HEK293 (cell line): ENCODE measurements around the gene RBM10.

Experiments
- CTCF ChIA-PET: fragments of 350-600 bp; formaldehyde crosslinking; extraction: SDS; loops from one replicate; lab custom pipeline; 2021; ENCODE audit warnings: antibody characterized with exemption; lab: Yijun Ruan, JAX
- POLR2A ChIA-PET: fragments of 300-600 bp; formaldehyde crosslinking; extraction: SDS; loops from one replicate; lab custom pipeline; 2020; ENCODE audit warnings: antibody characterized with exemption, inconsistent platforms; lab: Yijun Ruan, JAX
- H3K27ac ChIP-seq: fragments of 200-500 bp; sonication (Bioruptor generic); 2 replicates; pipeline ENCODE4 v1.5.1; 2014; ENCODE audit warnings: low read depth, low read length, control low read depth, inconsistent platforms; ENCODE audit errors: extremely low read depth
- H3K36me3 ChIP-seq, 2 experiments: fragments of 200-500 bp in 1 of 2; sonication (Bioruptor generic) in 1 of 2; 1 replicate in 1 of 2; 2 replicates in 1 of 2; pipeline ENCODE4 v1.5.1; 2014 to 2017; ENCODE audit warnings: inconsistent platforms in 2 of 2, low read length in 2 of 2; ENCODE audit not compliant: control insufficient read depth in 2 of 2, insufficient read depth in 1 of 2
- H3K4me1 ChIP-seq: fragments of 200-500 bp; sonication (Bioruptor generic); 2 replicates; pipeline ENCODE4 v1.5.1; 2014; ENCODE audit warnings: mild to moderate bottlenecking, low read length, inconsistent platforms; ENCODE audit not compliant: control insufficient read depth, insufficient read depth
- H3K4me3 ChIP-seq: 2 replicates; pipeline ENCODE4 v1.5.1; 2011; ENCODE audit warnings: low read depth, mild to moderate bottlenecking, control low read depth, low read length, moderate library complexity
- H3K9me3 ChIP-seq: fragments of 200-500 bp; sonication (Bioruptor generic); 2 replicates; pipeline ENCODE4 v1.5.1; 2014; ENCODE audit warnings: low read depth, low read length, inconsistent platforms; ENCODE audit not compliant: control insufficient read depth, insufficient read depth
- BCL11B ChIP-seq: fragments of 450-650 bp; formaldehyde crosslinking; IDR thresholded peaks from 2 replicates; pipeline ENCODE4 v1.5.1; 2016; ENCODE audit warnings: low read depth, missing biosample characterization, missing genetic modification characterization
- BCL6B ChIP-seq: fragments of 450-650 bp; formaldehyde crosslinking; IDR thresholded peaks from 2 replicates; pipeline ENCODE4 v1.5.1; 2017; ENCODE audit warnings: missing biosample characterization, missing genetic modification characterization
- FEZF1 ChIP-seq: fragments of 450-650 bp; formaldehyde crosslinking; IDR thresholded peaks from 2 replicates; pipeline ENCODE4 v1.5.1; 2016; ENCODE audit warnings: missing biosample characterization, missing genetic modification characterization
- GLI4 ChIP-seq: fragments of 450-650 bp; formaldehyde crosslinking; IDR thresholded peaks from 2 replicates; pipeline ENCODE4 v1.5.1; 2016; ENCODE audit warnings: missing biosample characterization, missing genetic modification characterization
- GLIS2 ChIP-seq: fragments of 450-650 bp; formaldehyde crosslinking; IDR thresholded peaks from 2 replicates; pipeline ENCODE4 v1.5.1; 2016; ENCODE audit warnings: missing biosample characterization, missing genetic modification characterization
- HOXC10 ChIP-seq: sonication (generic); formaldehyde crosslinking; IDR thresholded peaks from 2 replicates; pipeline ENCODE4 v1.8.1; 2023; ENCODE audit warnings: mild to moderate bottlenecking, missing genetic modification reagents
- INSM2 ChIP-seq: fragments of 450-650 bp; formaldehyde crosslinking; IDR thresholded peaks from 2 replicates; pipeline ENCODE4 v1.5.1; 2016; ENCODE audit warnings: missing biosample characterization, missing genetic modification characterization
- PATZ1 ChIP-seq: fragments of 450-650 bp; formaldehyde crosslinking; IDR thresholded peaks from 2 replicates; pipeline ENCODE4 v1.5.1; 2016; ENCODE audit warnings: missing biosample characterization, missing genetic modification characterization
- PRDM10 ChIP-seq: fragments of 450-650 bp; formaldehyde crosslinking; IDR thresholded peaks from 2 replicates; pipeline ENCODE4 v1.5.1; 2016; ENCODE audit warnings: missing biosample characterization, missing genetic modification characterization
- ZFP3 ChIP-seq: fragments of 450-650 bp; formaldehyde crosslinking; IDR thresholded peaks from 2 replicates; pipeline ENCODE4 v1.5.1; 2016; ENCODE audit warnings: low read depth, missing biosample characterization, missing genetic modification characterization
- ZNF221 ChIP-seq: fragments of 450-650 bp; formaldehyde crosslinking; IDR thresholded peaks from 2 replicates; pipeline ENCODE4 v1.5.1; 2017; ENCODE audit warnings: missing biosample characterization, missing genetic modification characterization, borderline replicate concordance
- ZNF473 ChIP-seq: fragments of 450-650 bp; formaldehyde crosslinking; IDR thresholded peaks from 2 replicates; pipeline ENCODE4 v1.5.1; 2017; ENCODE audit warnings: missing biosample characterization, missing genetic modification characterization
- ZNF501 ChIP-seq: fragments of 450-650 bp; formaldehyde crosslinking; IDR thresholded peaks from 2 replicates; pipeline ENCODE4 v1.5.1; 2016; ENCODE audit warnings: missing biosample characterization, missing genetic modification characterization
- ZNF555 ChIP-seq: fragments of 450-650 bp; formaldehyde crosslinking; conservative IDR thresholded peaks from 2 replicates; pipeline ENCODE4 v1.5.1; 2017; ENCODE audit warnings: missing biosample characterization, mild to moderate bottlenecking, missing genetic modification characterization, inconsistent platforms
- ZNF629 ChIP-seq: fragments of 450-650 bp; formaldehyde crosslinking; IDR thresholded peaks from 2 replicates; pipeline ENCODE4 v1.5.1; 2017; ENCODE audit warnings: missing biosample characterization, missing genetic modification characterization
- ZNF747 ChIP-seq: fragments of 450-650 bp; formaldehyde crosslinking; IDR thresholded peaks from 2 replicates; pipeline ENCODE4 v1.5.1; 2016; ENCODE audit warnings: missing biosample characterization, missing genetic modification characterization
- ZNF776 ChIP-seq: fragments of 450-650 bp; formaldehyde crosslinking; IDR thresholded peaks from 2 replicates; pipeline ENCODE4 v1.5.0; 2017; ENCODE audit warnings: missing biosample characterization, missing genetic modification characterization, borderline replicate concordance
- ZNF792 ChIP-seq: fragments of 450-650 bp; formaldehyde crosslinking; IDR thresholded peaks from 2 replicates; pipeline ENCODE4 v1.5.1; 2016; ENCODE audit warnings: missing biosample characterization, missing genetic modification characterization
- ZSCAN5A ChIP-seq: fragments of 450-650 bp; formaldehyde crosslinking; IDR thresholded peaks from 2 replicates; pipeline ENCODE4 v1.5.1; 2016; ENCODE audit warnings: missing biosample characterization, missing genetic modification characterization

The RBM10 gene

GRCh38 chrX:47224896-47225290, 79.9 kb downstream of the RBM10 start (continued):
- no peak for TF ChIP-seq ZFP3 (tag by site-specific recombination)
- TF ChIP-seq FEZF1 (tag by site-specific recombination), result no peak
- no peak for TF ChIP-seq ZSCAN5A (tag by site-specific recombination)

- Histone ChIP-seq H3K4me3 (no peak overlapping the region), H3K9me3 (no peaks in the 10 kb centered on the region), H3K27ac (no peak overlapping the region), H3K36me3 (peaks cover 54 to 87% of the 10 kb centered on the region in 2 experiments)
- POLR2A ChIA-PET, result interaction anchor here (1.4 kb wide), 1 partner anchor 8 kb away, joined by 10 read pairs; the partner anchor contains the start of gene CDK16
- CTCF ChIA-PET, result no interaction called here
- peak; percentile 43; the same call in 1 of the 2 replicates for TF ChIP-seq GLIS2
- no peak for TF ChIP-seq ZNF792 (tag by site-specific recombination)
- TF ChIP-seq, all 188 proteins: peak for 1
- H3K4me1 ChIP-seq, result no peaks in the 10 kb centered on the region
Observed at GRCh38 chrX:47226071-47226470, 81.0 kb downstream of the RBM10 start.

GRCh38 chrX:47226531-47227333, 81.7 kb downstream of the RBM10 start:
- no peak overlapping the region for H3K27ac ChIP-seq
- H3K4me1 ChIP-seq, result no peaks in the 10 kb centered on the region
- H3K36me3 ChIP-seq, result peaks cover 54 to 80% of the 10 kb centered on the region in 2 experiments
- no peak overlapping the region for H3K4me3 ChIP-seq
- H3K9me3 ChIP-seq, result no peaks in the 10 kb centered on the region
- ChIA-PET CTCF (no interaction called here), POLR2A (interaction anchor here (1.4 to 2.1 kb wide), 2 partner anchors 9 kb away, joined by 10 to 18 read pairs; partner anchors contain the start of gene CDK16)
- no peak for TF ChIP-seq GLI4 (tag by site-specific recombination)
- TF ChIP-seq ZNF501 (tag by site-specific recombination), result no peak
- TF ChIP-seq PRDM10 (tag by site-specific recombination), result no peak
- no peak for TF ChIP-seq BCL6B (tag by site-specific recombination)
- no peak for TF ChIP-seq INSM2 (tag by site-specific recombination)
- TF ChIP-seq ZNF776 (tag by site-specific recombination), result no peak
- TF ChIP-seq ZNF747, result no peak
- no peak for TF ChIP-seq PATZ1 (tag by site-specific recombination)
- TF ChIP-seq ZNF555 (tag by site-specific recombination), result no peak
- no peak for TF ChIP-seq GLIS2
- TF ChIP-seq FEZF1 (tag by site-specific recombination), result no peak
- TF ChIP-seq ZNF473 (tag by site-specific recombination), result no peak
- no peak for TF ChIP-seq BCL11B
- TF ChIP-seq HOXC10 (CRISPR knock-in tag), result no peak
- no peak for TF ChIP-seq ZNF221 (tag by site-specific recombination)
- no peak for TF ChIP-seq ZNF629 (tag by site-specific recombination)
